ENCODE results near the gene STK11. TPM values are rescaled to one million over a fixed set of nuclear protein-coding genes. Genes with fewer than 3 reads are reported as not detected.

STK11 gene
- total RNA-seq, 4 donors from 2014 or later = 56.8 to 80.7 (median 60.9) TPM

- peaks cover 0 to 31% of the 10 kb centered on the region in 2 donors for H3K36me3 ChIP-seq
- no peak for ATAC-seq
- H3K4me1 ChIP-seq = peaks cover 0 to 100% (median 58%) of the 10 kb centered on the region in 3 donors
- H3K27me3 ChIP-seq = no peaks in the 10 kb centered on the region
- WGBS, 2 donors (ENCODE audit: low coverage in 1 of 2) = 30 to 91% methylated on average over 2 to 6 of the region's 15 CpGs
- TF ChIP-seq POLR2AphosphoS5 (IDR thresholded peaks at IDR 0.05) = no peak
- TF ChIP-seq POLR2A (IDR thresholded peaks at IDR 0.05) = no peak
- no peak for TF ChIP-seq CTCF (IDR thresholded peaks at IDR 0.05)
- TF ChIP-seq EP300 (IDR thresholded peaks at IDR 0.05) = no peak
- peak overlapping the region in 3 of 4 donors; percentile 87 to 89 (median 87) for H3K27ac ChIP-seq
- no peak overlapping the region for H3K4me3 ChIP-seq
- no peaks in the 10 kb centered on the region for H3K9me3 ChIP-seq
Observed at GRCh38 chr19:1217366-1217765, 11.8 kb downstream of the STK11 start.

GRCh38 chr19:1218751-1219567, 13.4 kb downstream of the STK11 start:
- Histone ChIP-seq H3K27me3 (no peaks in the 10 kb centered on the region), H3K27ac (peak overlapping the region in 3 of 4 donors; percentile 87 to 89 (median 87)), H3K36me3 (peaks cover 0 to 44% of the 10 kb centered on the region in 2 donors), H3K9me3 (no peaks in the 10 kb centered on the region), H3K4me1 (peaks cover 0 to 98% (median 51%) of the 10 kb centered on the region in 3 donors), H3K4me3 (no peak overlapping the region)
- ATAC-seq = no peak
- WGBS, 2 donors (ENCODE audit: low coverage in 1 of 2) = 76% methylated on average over 3 of the region's 37 CpGs; no CpG with 5 or more reads in 1 of the 2 donors
- TF ChIP-seq CTCF (IDR thresholded peaks at IDR 0.05) (no peak), POLR2AphosphoS5 (IDR thresholded peaks at IDR 0.05) (no peak), POLR2A (IDR thresholded peaks at IDR 0.05) (no peak), EP300 (IDR thresholded peaks at IDR 0.05) (no peak)

- H3K27ac ChIP-seq = peak overlapping the region in 2 of 4 donors; percentile 58 to 87
- peaks cover 0 to 88% (median 41%) of the 10 kb centered on the region in 3 donors for H3K4me1 ChIP-seq
- H3K4me3 ChIP-seq = no peak overlapping the region
- WGBS, 2 donors (ENCODE audit: low coverage in 1 of 2) = 79 to 100% methylated on average over 3 of the region's 19 CpGs
- TF ChIP-seq CTCF (IDR thresholded peaks at IDR 0.05) (no peak), EP300 (IDR thresholded peaks at IDR 0.05) (no peak), POLR2AphosphoS5 (IDR thresholded peaks at IDR 0.05) (no peak), POLR2A (IDR thresholded peaks at IDR 0.05) (no peak)
- no peaks in the 10 kb centered on the region for H3K27me3 ChIP-seq
- no peaks in the 10 kb centered on the region for H3K9me3 ChIP-seq
- ATAC-seq = no peak
- H3K36me3 ChIP-seq = peaks cover 0 to 53% of the 10 kb centered on the region in 2 donors
Observed at GRCh38 chr19:1219786-1220476, 14.4 kb downstream of the STK11 start.

GRCh38 chr19:1220477-1220930, 14.9 kb downstream of the STK11 start:
- peak overlapping the region in 1 of 4 donors; percentile 58 for H3K27ac ChIP-seq
- no peak overlapping the region for H3K4me3 ChIP-seq
- no peak for TF ChIP-seq POLR2AphosphoS5 (IDR thresholded peaks at IDR 0.05)
- no peak for TF ChIP-seq POLR2A (IDR thresholded peaks at IDR 0.05)
- TF ChIP-seq EP300 (IDR thresholded peaks at IDR 0.05) = no peak
- no peaks in the 10 kb centered on the region for H3K27me3 ChIP-seq
- ATAC-seq = no peak
- WGBS, 2 donors (ENCODE audit: low coverage in 1 of 2) = no CpG with 5 or more reads among the region's 33 CpGs
- H3K4me1 ChIP-seq = peaks cover 0 to 83% (median 35%) of the 10 kb centered on the region in 3 donors
- peaks cover 0 to 59% of the 10 kb centered on the region in 2 donors for H3K36me3 ChIP-seq
- H3K9me3 ChIP-seq = no peaks in the 10 kb centered on the region

Measured in gastroesophageal sphincter (tissue), 4 donors.